GM18505 (cell line): ENCODE data around the gene TSKS.

Source experiments
- ATAC-seq: cut with Tn5 transposase; IDR thresholded peaks from one replicate; pipeline ENCODE4 v1.9.1; 2021; ENCODE audit not compliant: unreplicated experiment
- POLR2A ChIP-seq: IDR thresholded peaks from 4 replicates; pipeline ENCODE4 v1.6.1; 2011; ENCODE audit warnings: borderline replicate concordance; ENCODE audit not compliant: insufficient read depth, insufficient read length; ENCODE audit errors: extremely low read depth

The TSKS gene

DNA sequence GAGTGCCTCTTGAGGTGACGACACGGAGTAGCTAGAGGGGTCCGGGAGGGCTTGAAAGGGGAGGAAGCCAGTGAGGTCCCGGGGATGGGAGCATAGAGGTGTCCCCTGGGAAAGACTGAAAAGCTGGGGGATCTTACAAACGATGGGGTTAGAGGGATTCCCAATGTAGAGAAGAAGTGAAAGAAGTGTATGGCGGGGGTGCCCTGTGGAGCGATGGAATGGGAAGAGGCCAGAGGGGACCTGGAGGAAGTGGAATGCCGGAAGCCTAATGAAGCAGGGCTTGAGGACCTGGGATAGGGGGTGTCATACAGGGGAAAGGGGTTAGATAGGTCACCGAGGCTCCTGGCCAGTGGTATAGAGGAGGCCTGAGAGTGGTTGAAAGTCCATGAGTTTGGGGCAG lies 4.3 kb upstream of the TSKS start:
- no peak for ATAC-seq

DNA sequence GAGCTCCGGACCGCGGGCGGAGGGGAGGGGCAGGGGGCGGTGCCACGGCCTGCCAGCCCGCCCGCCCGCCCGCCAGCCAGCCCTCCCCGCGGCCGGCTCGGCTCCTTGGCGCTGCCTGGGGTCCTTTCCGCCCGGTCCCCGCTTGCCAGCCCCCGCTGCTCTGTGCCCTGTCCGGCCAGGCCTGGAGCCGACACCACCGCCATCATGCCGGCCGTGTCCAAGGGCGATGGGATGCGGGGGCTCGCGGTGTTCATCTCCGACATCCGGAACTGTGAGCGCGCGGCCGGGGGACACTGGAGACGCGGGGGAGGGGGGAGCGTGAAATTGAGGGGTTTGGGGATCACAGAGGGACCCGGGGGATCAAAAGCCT lies 3.8 kb upstream of the TSKS start, which contains the start of gene AP2A1:
TSS of gene AP2A1 (plus strand) at position 72 of the 370 bp plus-strand sequence. CDS start at position 205, 133 bp downstream.
- no peak for ATAC-seq
- peak; percentile 50 for TF ChIP-seq POLR2A

More for the DNA sequence above, 4.3 kb upstream of the TSKS start:
- TF ChIP-seq POLR2A, result no peak

DNA sequence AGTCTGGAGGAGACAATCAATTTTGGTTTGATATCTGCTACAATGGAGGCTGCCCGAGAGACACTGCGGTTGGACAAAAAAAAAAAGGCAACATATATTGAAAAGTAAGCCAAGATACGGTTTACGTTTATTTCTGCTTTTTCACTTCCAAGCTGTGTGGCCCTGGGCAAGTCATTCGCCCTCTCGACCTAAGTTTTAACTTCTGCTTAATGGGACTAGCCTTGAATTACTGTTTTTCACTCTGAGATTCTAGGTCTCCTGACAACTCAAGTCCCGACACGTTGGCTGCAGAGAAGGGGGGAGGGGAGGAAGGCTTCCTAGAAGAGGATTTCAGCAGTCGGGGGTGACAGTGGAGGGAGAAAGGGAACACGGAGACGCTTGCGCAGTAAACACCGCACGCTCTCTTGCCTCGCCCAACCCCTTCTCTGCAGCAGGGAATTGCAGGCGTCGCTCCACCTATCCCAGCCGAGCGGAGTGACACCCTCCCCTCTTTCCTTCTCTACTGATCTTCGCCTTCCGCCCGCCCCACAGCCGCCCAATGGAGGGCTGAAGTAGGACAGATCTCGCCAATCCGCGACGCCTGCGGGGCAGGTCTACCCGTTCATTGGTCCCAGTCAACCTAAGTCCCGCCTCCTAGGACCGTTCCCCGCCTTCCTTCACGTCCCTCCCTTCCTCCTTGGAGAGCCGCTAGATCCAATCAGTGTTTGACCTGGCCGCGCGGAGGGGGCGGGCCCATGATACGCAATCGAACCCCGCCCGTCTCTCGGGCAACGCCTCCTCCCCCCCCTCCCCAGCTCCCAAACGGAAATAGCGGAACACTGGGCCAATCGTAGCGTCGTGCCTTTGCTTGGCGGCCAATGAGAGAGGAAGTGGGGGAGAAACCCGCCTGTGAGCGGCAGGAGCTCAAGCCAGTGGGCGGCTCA lies 3.2 kb upstream of the TSKS start:
- TF ChIP-seq POLR2A, result peak; percentile 88
- peak; percentile 88 for ATAC-seq

DNA sequence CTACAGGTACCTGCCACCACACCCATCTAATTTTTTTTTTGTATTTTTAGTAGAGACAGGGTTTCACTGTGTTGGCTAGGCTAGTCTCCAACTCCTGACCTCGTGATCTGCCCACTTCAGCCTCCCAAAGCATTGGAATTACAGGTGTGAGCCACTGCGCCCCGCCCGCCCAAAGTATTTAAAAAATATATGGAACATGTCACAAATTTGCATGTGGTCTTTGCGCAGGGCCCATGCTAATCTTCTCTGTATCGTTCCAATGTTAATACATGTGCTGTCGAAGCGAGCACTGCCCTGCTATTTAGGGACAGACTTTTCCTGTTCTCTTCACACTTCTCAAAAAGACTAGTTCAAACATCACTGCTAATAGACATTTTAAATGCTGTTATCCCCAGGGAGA lies 1.2 kb upstream of the TSKS start:
- no peak for ATAC-seq

DNA sequence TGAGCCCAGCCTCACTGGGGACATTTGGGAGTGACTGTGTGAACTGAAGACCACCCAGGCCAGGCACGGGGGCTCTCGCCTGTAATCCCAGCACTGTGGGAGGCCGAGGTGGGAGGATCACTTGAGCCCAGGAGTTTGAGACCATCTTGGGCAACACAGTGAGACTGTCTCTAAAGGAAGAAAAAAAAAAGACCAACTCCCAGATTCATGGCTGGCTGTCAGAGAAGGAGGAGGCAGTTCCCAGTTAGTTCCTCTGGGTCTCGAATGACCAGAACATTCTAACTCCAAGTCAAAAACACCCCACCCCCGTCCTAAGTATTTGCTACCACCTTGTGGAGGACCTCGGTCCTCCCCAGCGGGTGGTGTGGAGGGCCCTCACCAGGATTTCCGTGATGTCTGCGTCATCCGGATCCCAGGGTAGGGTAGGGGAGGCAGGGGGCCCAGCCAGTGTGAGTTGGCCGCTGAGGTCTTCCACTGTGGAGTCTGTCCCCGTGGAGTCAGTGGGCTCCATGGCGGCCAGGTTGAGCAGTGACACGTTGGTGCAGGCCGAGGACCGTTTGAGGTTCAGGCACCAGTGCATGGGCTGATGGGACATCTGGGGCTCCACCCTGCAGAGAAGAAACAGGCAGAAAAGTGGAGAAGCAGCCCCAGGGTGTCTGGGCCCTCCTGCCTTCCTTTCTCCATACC lies 1.3 kb downstream of the TSKS start:
- no peak for ATAC-seq
- no peak for TF ChIP-seq POLR2A

More for the DNA sequence above, 1.2 kb upstream of the TSKS start:
- TF ChIP-seq POLR2A, result no peak

DNA sequence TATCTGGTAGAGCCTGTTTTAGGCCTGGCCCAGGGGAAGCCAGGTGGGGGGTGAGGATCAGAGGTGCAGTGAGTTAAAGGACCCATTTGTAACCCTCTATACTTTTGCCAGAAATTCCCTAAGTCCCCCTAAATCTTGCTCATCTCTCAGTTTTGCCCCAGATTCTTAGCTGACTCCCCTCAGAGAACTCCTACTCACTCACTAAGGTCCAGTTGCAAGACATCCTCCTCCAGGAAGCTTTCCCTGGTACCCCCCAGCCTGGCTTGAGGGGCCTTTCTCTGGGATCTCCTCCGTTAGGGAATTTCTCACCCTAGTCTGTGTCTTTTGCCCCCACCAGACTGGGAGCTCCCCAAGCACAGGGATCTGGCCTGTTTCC lies 1.9 kb downstream of the TSKS start:
- ATAC-seq, result no peak
- TF ChIP-seq POLR2A, result no peak

DNA sequence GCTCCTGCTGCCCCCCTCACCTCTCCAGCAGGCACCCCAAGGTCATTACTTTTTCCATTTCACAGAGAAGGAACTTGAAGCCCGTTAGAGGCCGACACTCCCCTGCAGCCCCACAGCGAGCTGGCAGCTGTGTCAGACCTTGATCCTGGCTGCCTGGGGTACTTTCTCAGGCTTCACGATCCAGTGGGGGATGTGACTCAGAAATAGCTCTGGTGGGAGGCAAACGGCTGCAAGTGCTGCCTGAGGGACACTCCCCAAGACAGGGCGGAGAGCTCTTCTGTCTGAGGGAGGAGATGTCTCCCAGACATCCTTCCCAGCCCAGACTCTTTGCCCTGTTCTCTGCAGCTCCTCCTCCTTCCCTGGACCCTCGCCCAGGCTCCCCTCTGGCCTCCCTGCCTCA lies 4.8 kb downstream of the TSKS start:
- ATAC-seq, result no peak

DNA sequence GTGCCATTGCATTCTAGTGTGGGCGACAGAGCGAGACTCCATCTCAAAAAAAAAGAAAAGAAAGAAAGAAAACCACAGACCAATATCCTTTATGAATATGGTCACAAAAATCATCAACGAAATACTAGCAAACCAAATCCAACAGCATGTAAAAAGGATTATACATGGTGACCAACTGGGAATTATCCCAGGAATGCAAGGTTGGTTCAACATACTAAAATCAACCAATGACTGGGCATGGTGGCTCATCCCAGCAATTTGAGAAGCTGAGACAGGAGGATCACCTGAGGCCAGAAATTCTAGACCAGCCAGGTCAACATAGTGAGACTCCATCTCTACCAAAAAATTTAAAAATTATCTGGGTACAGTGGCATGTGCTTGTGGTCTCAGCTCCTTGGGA lies 7.2 kb downstream of the TSKS start:
- no peak for TF ChIP-seq POLR2A
- ATAC-seq, result no peak

More for the DNA sequence above, 4.8 kb downstream of the TSKS start:
- TF ChIP-seq POLR2A, result no peak

DNA sequence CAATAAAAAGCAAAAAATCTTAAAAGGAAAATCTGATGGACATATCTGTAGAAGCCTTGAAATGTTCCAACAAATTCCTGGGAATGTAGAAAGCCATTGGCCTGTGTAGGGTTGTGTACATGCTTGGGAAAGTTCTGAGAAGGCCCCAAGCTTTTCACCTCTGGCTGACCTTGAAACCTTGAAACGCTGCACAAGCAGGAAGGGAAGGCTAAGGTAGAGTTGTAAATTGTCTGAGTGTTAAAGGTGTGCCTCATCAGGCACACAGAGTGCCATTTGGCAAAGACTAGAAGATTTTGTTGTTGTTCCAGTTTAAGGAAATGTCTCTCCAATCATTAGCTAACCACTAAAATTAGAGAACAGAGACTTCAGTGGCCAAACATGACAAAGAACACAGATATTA lies 10.4 kb downstream of the TSKS start:
- no peak for ATAC-seq
- no peak for TF ChIP-seq POLR2A

DNA sequence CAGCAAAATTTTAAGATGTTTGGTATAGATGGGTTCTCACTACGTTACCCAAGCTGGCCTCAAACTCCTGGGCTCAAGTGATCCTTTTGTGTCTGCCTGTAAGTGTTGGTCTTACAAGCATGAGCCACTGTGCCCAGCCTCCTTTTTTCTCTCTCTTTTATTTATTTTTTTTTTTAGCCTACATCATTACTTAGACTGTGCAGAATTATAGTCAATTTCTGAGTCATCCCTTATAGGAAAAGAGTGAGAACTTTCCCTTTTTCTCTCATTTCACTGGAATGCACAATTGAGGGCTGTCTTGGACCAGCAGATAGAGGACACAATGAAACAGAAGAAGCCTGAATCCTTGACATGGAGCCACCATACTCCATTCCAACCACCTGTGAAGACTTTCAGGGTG lies 13.3 kb downstream of the TSKS start:
- ATAC-seq, result no peak
- TF ChIP-seq POLR2A, result no peak

DNA sequence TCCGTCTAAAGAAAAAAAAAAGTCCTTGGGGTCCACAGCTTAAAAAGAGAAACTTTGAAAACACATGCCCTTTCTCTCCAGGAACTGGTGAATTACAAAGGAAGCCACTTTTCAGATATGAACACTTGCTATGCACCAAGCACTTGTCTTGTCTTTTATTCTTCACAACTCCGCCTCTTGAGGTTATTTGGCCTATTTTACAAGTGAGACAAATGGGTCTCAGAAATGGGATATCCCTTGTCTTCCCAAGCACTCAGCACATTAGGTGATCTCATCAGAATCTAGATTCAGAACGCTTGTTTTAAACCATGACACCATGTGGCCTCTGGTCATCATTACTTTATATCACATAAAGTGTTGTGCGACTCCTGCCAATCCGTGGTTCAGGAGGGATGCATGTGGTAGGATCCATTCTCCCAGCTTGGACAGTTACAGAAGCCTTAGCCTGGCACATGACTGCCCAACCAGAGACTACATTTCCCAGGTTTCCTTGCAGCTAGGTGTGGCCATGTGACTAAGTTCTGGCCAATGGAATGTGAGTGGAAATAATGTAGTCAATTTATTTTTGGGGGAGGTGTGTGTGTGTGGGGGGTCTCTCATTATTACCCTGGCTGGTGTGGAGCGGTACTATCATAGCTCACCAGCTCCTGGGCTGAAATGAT lies 13.9 kb downstream of the TSKS start:
- ATAC-seq, result no peak

DNA sequence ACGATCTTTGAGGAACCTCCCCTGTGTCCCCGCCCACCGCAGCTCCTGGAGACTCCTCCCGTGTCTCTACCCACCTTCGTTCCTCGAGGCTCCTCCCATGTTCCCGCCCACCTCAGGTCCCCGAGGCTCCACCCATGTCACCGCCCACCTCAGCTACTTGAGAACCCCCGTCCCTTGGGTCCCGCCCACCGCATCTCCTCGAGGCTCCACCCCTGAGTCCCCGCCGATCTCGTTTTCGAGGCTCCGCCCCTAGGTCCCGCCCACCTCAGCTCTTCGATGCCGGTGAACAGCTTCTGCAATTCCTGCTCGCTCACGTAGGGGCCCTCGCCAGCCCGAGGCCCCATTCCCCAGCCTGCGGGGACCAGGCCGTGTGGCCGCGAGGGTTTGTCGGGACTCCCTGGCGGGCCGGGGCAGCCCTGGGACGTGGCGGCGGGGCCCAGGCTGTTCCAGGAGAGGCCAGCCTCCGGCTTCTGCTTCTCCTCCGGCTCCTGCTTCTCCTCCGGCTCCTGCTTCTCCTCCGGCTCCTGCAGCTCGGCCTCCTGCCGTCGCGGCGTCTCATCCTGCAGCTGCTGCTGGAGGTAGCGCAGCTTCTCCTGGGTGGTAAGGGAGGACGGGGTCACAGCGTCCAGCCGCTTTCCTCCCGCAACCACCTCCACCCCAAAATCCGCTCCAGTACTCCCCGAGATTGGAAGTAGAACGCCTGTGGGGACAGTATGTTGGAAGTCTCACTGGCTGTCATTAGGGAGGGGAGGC lies 16.7 kb downstream of the TSKS start:
- TF ChIP-seq POLR2A, result no peak
- no peak for ATAC-seq

More for the DNA sequence above, 13.9 kb downstream of the TSKS start:
- TF ChIP-seq POLR2A, result no peak

DNA sequence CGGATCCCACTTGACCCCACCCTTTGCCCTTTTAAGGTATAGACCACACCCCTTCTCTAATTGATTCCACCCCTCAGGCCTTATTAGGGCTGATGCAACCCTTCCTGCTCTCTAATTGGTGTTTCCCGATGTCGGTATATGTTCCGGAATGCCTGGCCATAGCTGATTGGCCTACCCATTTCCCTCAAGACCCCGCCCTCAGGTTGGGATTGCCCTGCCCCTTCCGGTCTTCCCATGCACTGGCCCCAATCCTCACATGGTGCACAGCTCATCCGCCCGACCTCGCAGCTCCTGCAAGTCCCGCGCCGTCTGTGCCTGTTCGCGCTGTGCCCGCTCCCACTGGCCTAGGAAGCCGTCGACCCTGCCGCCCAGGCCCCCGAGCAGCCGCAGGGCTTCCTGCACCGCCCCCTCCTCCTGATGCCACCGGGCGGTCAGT lies 18.1 kb downstream of the TSKS start:
- ATAC-seq, result no peak
- TF ChIP-seq POLR2A, result no peak
